Fibroblast of upper back skin (primary cell): ENCODE measurements around the gene EEPD1.

ENCODE experiments used
- DNase-seq: peaks from one replicate; pipeline ENCODE4 v3.0.0-alpha.2; 2013

Gene EEPD1

GRCh38 chr7:36348256-36348655 is 195.2 kb downstream of the EEPD1 start:
- peak; percentile 73 for DNase-seq

- DNase-seq: no peak
These were observed 195.7 kb downstream of the EEPD1 start for GRCh38 chr7:36348771-36349170.

DNA sequence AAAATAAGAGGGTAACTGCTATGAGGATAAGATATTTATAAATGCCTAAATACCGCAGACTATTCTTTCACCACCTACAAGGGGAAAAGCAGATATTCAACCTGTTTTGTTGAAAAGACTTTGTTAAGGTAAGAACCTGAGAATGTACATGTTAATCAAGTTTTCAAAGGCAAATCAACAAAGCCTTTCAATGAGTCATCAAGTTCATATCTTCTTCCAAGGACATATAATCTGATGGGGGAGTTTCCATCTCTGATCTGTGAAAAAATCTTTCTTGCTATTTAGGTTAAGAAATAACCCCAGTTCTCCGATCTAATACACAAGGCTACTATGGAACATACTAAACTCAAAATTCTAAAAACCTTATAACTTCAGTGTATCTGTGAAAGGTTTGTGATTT is 196.6 kb downstream of the EEPD1 start:
- DNase-seq: no peak
